ENCODE results near the gene INPP5K. TPM values are rescaled to one million over a fixed set of nuclear protein-coding genes. Genes with fewer than 3 reads are reported as not detected.

The INPP5K gene
- total RNA-seq, 4 donors from 2014 or later: 62.0 to 89.3 (median 76.1) TPM

- Histone ChIP-seq H3K36me3 (peaks cover 22 to 67% (median 60%) of the 10 kb centered on the region in 4 donors), H3K27me3 (no peaks in the 10 kb centered on the region), H3K9me3 (no peaks in the 10 kb centered on the region), H3K27ac (replicated peaks in 1 of 4) (no peak overlapping the region), H3K4me1 (peaks cover 31 to 56% (median 40%) of the 10 kb centered on the region in 4 donors), H3K4me3 (no peak overlapping the region)
- WGBS: 79% methylated on average over 9 of the region's 9 CpGs
- DNase-seq (ENCODE audit: extremely low spot score): no peak
- TF ChIP-seq, protein P1, sequence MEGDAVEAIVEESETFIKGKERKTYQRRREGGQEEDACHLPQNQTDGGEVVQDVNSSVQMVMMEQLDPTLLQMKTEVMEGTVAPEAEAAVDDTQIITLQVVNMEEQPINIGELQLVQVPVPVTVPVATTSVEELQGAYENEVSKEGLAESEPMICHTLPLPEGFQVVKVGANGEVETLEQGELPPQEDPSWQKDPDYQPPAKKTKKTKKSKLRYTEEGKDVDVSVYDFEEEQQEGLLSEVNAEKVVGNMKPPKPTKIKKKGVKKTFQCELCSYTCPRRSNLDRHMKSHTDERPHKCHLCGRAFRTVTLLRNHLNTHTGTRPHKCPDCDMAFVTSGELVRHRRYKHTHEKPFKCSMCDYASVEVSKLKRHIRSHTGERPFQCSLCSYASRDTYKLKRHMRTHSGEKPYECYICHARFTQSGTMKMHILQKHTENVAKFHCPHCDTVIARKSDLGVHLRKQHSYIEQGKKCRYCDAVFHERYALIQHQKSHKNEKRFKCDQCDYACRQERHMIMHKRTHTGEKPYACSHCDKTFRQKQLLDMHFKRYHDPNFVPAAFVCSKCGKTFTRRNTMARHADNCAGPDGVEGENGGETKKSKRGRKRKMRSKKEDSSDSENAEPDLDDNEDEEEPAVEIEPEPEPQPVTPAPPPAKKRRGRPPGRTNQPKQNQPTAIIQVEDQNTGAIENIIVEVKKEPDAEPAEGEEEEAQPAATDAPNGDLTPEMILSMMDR (IDR thresholded peaks at IDR 0.05): no peak
- TF ChIP-seq EP300 (IDR thresholded peaks at IDR 0.05) (no peak), POLR2AphosphoS5 (IDR thresholded peaks at IDR 0.05) (no peak), POLR2A (IDR thresholded peaks at IDR 0.05; ENCODE audit: low read depth) (no peak)
- intact Hi-C loops (cut with DNase I): no loop called here
Observed at GRCh38 chr17:1554751-1555540, 38.5 kb upstream of the INPP5K start.

GRCh38 chr17:1553354-1554266, 37.2 kb upstream of the INPP5K start:
- Histone ChIP-seq H3K9me3 (no peaks in the 10 kb centered on the region), H3K4me1 (peaks cover 23 to 43% (median 27%) of the 10 kb centered on the region in 4 donors), H3K27ac (replicated peaks in 1 of 4) (no peak overlapping the region), H3K4me3 (no peak overlapping the region), H3K36me3 (peaks cover 25 to 80% (median 71%) of the 10 kb centered on the region in 4 donors), H3K27me3 (no peaks in the 10 kb centered on the region)
- no peak for DNase-seq (ENCODE audit: extremely low spot score)
- WGBS: 89% methylated on average over 12 of the region's 12 CpGs
- intact Hi-C loops (cut with DNase I): no loop called here
- TF ChIP-seq POLR2A (IDR thresholded peaks at IDR 0.05; ENCODE audit: low read depth) (no peak), POLR2AphosphoS5 (IDR thresholded peaks at IDR 0.05) (no peak), EP300 (IDR thresholded peaks at IDR 0.05) (no peak)
- TF ChIP-seq, protein P1 (IDR thresholded peaks at IDR 0.05): no peak

GRCh38 chr17:1552932-1553331, 36.5 kb upstream of the INPP5K start:
- Histone ChIP-seq H3K27ac (replicated peaks in 1 of 4) (no peak overlapping the region), H3K9me3 (no peaks in the 10 kb centered on the region), H3K36me3 (peaks cover 25 to 87% (median 76%) of the 10 kb centered on the region in 4 donors), H3K4me1 (peaks cover 23 to 36% (median 24%) of the 10 kb centered on the region in 4 donors), H3K4me3 (no peak overlapping the region), H3K27me3 (no peaks in the 10 kb centered on the region)
- intact Hi-C loops (cut with DNase I): no loop called here
- DNase-seq (ENCODE audit: extremely low spot score): no peak
- TF ChIP-seq EP300 (IDR thresholded peaks at IDR 0.05): no peak
- TF ChIP-seq POLR2A (IDR thresholded peaks at IDR 0.05; ENCODE audit: low read depth): no peak
- no peak for TF ChIP-seq POLR2AphosphoS5 (IDR thresholded peaks at IDR 0.05)
- TF ChIP-seq, protein P1 (IDR thresholded peaks at IDR 0.05): no peak
- 85% methylated on average over 11 of the region's 11 CpGs for WGBS

DNA sequence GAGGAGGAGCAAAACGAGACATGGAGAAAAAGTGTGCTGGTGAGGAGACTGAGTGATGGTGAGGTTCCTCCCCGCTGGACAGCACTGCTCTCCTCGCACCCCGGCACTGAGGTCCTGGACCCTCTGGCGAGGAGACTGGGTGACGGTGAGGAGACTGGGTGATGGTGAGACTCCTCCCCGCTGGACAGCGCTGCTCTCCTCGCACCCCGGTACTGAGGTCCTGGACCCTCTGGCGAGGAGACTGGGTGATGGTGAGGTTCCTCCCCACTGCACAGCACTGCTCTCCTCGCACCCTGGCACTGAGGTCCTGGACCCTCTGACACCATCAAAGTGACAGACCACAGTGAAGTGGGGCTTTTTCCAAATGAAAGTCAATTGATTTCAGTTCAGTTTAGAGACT, 35.3 kb upstream of the INPP5K start:
- DNase-seq (ENCODE audit: extremely low spot score): no peak
- Histone ChIP-seq H3K9me3 (no peaks in the 10 kb centered on the region), H3K4me1 (peaks cover 13 to 24% (median 23%) of the 10 kb centered on the region in 4 donors), H3K4me3 (no peak overlapping the region), H3K27me3 (no peaks in the 10 kb centered on the region), H3K27ac (replicated peaks in 1 of 4) (no peak overlapping the region), H3K36me3 (peaks cover 33 to 90% (median 77%) of the 10 kb centered on the region in 4 donors)
- intact Hi-C loops (cut with DNase I): no loop called here
- 94% methylated on average over 12 of the region's 12 CpGs for WGBS
- no peak for TF ChIP-seq POLR2AphosphoS5 (IDR thresholded peaks at IDR 0.05)
- no peak for TF ChIP-seq POLR2A (IDR thresholded peaks at IDR 0.05; ENCODE audit: low read depth)
- no peak for TF ChIP-seq EP300 (IDR thresholded peaks at IDR 0.05)

GRCh38 chr17:1548032-1548431, 31.6 kb upstream of the INPP5K start:
- intact Hi-C loops (cut with DNase I): no loop called here
- no peak for DNase-seq (ENCODE audit: extremely low spot score)

More at GRCh38 chr17:1548032-1548431, 31.6 kb upstream of the INPP5K start:
- Histone ChIP-seq H3K4me1 (no peaks in the 10 kb centered on the region), H3K4me3 (no peak overlapping the region), H3K36me3 (peaks cover 39 to 100% (median 94%) of the 10 kb centered on the region in 4 donors), H3K9me3 (no peaks in the 10 kb centered on the region), H3K27me3 (no peaks in the 10 kb centered on the region), H3K27ac (replicated peaks in 1 of 4) (no peak overlapping the region)
- 95% methylated on average over 18 of the region's 18 CpGs for WGBS
- TF ChIP-seq, protein P1 (IDR thresholded peaks at IDR 0.05): no peak
- no peak for TF ChIP-seq POLR2AphosphoS5 (IDR thresholded peaks at IDR 0.05)
- TF ChIP-seq POLR2A (IDR thresholded peaks at IDR 0.05; ENCODE audit: low read depth): no peak
